RCC 7860 (cell line): Measurements from ENCODE around the gene ONECUT3.

Source experiments
- DNase-seq: peaks from one replicate; pipeline ENCODE4 v3.0.0-alpha.2; 2015; ENCODE audit warnings: low spot score
- FAIRE-seq: peaks from 2 replicates; lab custom pipeline; 2012; peaks lifted over from hg19 to GRCh38; lab: Jason Lieb, UNC

Gene ONECUT3

DNA sequence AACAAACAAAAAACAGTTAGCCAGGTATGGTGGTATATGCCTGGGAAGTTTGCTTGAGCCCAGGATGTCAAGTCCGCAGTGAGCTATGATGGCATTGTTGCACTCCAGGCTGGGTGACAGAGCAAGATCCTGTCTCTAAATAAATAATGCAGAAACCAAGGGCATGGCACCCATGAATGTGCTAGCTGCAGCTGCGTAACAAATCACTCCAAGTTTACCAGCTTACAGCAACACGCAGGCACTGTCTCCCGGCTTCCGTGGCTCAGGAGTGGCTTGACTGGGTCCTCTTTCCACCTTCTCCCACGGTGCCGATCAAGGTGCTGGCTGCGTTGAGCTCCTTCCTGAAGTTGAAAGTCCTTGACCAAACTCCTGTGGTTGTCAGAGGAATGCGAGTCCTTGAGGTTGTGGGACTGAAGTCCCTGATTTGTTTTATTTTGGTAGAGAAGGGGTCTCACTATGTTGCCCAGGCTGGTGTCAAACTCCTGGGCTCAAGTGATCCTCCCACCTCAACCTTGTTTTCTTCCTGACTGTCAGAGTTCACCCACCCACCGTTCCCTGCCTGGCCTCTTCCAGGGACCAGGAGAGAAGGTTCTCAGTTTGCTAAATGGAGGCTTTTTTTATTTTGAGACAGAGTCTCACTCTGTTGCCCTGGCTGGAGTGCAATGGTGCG, 13.2 kb upstream of the ONECUT3 start:
- FAIRE-seq: no peak

DNA sequence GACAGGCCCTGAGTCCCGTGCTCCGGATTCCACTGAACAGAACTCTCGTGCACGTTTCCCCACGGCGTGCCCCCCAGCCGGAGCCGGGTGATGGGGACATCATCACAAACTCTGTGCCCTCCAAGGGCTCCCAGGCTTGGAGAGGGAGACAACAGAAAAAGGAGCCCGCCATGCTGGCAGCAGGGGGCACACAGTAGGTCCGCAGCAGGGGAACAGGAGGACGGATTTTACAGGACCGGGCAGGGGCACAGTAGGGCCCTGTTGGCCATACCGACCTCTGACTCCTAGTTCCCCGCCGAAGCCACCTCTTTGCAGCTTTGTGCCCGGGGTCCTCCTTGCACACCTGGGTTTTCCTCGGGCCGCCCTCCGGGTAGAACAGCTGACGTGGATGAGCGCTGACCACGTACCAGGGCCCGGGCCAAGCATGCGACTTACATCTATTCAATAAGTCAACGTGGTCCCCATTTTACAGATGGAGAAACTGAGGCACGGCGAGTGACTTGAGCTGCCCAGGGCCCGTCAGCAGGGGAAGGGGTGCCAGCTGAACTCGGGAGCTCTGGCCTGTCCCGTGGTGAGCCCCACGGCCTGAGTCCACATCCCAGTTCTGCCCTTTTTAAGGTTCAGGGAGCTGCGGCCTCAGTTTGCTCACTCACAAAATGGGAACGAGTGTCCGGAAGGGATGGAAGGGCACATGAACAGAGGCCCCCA, 10.2 kb upstream of the ONECUT3 start:
- FAIRE-seq: no peak

More for the DNA sequence above, 13.2 kb upstream of the ONECUT3 start:
- DNase-seq: no peak

DNA sequence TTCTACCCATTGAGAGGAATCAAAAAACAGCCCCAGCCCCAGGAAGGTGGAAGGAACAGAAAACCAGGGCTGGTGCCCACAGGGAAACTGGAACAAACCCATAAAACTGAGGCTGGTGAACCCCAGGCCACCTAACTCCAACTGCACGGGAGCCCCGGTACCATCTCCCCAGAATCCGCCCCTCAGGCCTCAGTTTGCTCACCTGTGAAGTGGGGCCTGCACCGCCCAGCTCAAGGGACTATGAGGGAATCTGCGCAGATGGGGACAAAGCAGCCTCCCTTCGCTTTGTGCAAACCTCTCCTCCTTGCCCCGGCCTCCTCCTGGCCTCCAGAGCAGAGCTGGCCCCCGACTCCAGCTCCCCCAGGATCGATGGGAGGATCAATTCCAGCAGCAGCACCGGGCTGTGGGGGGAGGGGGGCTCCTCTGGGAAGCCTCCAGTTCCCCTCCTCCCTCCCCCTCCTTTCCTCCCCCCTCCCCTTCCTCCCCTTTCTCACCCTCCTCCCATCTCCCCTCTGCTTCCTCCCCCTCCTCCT, 9.1 kb upstream of the ONECUT3 start:
- no peak for FAIRE-seq
- DNase-seq: no peak

More for the DNA sequence above, 10.2 kb upstream of the ONECUT3 start:
- no peak for DNase-seq

DNA sequence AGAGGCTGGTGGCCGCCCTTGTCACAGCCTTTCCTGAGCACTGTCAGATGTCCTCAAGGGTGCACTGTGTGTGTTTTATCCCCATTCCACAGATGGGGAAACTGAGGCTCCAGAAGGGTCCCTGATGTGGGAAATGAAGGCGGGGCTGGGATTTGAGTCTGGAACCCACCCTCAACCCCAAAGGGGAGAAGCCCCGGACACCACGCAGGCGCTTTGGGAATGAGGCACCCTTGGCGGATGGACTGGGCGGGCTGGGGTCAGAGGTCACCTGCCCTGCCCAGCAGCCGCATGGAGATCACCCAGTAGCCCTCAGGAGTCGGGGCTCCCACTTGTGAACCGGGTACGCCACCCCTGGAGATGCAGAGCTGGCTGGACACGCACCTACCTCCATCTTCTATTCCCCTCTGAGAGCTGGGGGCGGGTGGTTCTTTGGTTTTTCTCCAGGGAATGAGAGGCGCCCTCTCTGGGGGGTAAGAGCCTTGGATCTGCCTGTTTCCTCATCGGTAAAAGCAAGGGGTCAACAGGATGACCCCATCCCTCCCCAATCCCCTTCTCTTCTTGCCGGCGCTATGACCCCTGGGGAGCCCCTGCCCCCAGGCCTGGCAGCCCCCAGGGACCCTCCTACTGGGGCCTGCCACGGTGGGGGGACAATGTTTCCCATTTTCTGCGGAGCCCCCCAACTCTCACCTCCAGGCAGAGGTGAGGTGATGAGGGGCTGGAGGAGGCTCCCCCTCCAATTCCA, 8.3 kb upstream of the ONECUT3 start:
- no peak for DNase-seq
- no peak for FAIRE-seq

DNA sequence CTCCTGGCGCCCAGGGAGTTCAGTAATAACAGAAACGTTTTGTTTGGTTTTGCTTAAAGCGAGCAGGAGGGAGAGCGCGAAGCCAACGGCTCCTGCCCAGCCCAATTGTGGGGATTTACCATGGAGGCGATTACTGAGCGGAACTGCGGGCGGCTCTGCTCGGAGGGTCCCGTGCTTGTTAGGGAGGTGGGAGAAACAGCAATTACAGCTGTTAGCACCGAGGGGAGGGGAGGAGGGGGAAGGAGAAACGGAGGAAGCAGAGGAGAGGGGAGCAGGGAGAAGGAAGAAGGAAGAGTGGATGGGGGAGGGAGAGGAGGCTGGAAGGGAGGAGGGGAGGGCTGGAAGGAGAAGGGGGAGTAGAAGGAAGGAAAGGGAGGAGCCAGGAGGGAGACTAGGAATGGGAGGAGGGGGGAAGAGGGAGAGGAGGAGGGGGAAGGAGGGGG, 7.7 kb upstream of the ONECUT3 start:
- FAIRE-seq (no peak), DNase-seq (no peak)

DNA sequence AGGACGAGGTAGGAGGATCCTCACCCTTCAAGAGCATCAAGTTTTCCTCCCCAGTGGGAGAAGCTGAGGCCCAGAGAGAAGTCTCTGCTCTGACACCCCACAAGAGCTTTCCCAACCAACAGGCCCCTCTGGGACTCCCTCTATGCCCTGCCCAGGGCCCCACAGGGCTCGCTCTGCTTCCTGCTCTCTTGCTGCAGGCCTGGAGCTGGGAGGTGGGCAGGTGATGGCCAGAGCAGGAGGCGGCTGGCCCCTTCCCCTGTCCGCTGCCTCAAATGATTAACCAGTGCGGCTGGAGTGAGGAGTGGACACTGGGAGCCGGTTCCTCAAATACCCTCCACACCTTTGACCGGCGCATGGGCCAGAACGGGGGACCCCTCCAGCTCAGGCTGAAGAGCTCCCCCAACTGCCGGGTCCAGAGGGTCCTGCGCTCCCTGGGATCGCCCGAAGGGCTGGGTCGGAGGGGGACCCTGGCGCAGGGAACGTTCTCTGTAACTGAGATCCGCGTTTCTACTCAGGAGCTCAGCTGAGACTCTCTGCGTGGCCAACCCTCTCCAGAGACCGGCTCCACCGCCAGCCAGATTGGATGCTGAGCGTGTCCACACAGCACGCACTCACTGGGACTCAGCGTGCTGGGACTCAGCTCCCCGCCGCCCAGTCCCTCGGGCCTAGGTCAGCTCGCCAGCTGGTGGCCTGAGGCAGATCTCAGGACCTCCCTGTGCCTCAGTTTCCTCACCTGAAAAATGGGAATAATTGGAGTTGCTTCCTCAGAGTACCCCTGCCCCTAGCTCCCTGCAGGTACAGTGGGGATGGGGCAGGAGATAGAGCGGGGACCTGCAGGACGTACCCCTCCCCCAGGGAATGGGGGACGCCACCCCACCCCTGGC, 6.7 kb upstream of the ONECUT3 start:
- FAIRE-seq: no peak
- DNase-seq: peak; percentile 11

DNA sequence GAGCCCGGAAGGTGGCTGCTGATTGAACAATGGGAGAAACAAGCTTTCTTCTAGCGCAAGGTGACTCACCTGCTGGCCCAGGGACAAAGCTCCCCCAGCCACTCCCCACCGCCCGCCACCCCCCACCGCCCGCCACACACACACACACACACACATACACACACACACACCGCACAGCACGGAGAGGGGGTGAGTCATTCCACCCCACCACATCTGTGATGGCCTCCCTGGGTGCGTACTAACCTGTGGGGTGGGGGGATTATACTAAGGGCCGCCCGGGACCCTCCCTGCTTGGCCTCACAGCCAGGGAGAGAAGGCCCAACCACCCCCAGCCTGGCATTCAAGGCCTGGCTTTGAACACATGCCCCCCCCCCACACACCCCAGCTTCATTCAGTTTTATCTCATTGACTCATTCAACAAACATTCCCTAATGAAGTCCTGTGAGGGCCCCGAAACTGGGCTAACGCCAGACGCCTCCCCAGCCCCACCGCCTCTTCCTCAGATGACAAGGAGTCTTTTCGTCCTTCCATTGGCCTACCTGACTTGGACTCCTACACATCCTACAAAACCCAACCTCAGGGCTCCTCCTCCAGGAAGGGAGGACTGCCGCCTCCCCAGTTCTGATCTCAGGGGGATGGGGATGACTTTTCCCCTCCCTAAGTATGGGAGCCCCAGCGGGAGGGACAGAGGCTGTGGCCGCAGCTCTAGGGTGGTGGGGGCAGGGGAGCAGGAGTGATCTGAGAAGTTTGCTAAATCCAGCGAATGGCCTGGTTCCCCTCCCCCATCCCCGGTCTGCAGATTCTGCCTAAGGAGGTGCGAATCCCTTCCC, 5.8 kb upstream of the ONECUT3 start:
- FAIRE-seq: peak; percentile 99
- peak; percentile 100 for DNase-seq

DNA sequence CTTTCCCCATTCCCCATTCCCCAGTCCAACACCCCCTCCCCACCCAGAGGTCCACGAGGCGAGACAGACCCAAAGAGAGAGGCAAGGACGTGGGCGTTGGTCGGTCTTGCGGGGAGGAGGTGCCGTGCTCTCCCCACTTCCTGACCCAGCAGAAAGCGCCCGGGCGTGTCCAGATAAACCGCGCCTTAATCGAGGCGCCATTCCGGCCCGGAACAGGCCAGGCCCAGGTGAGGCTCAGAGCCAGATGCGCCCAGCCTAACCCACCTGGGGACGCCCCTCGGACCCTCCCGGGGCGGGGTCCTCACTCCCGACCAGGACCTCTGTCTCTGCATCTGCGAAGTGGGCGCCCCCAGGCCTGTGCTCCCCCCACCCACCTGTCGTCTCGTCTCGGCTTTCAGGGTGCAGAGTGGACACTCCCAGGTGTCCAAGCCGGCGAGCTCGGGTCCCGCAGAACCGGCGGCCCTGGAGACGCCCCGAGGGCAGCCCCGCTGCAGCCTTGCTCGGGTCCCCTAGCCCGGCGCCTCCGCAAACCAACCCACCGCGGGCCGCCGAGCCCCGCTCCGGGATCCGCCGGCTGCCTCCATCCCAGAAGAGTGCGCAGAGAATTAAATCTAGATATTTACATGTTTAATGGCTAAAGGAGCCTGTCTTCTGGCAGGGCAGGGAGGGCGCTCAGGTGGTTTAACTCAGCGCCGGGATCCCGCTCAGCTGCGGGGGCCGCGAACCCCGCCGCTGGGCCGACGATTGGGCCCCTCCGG, 5.0 kb upstream of the ONECUT3 start:
- FAIRE-seq: no peak
- DNase-seq: no peak

DNA sequence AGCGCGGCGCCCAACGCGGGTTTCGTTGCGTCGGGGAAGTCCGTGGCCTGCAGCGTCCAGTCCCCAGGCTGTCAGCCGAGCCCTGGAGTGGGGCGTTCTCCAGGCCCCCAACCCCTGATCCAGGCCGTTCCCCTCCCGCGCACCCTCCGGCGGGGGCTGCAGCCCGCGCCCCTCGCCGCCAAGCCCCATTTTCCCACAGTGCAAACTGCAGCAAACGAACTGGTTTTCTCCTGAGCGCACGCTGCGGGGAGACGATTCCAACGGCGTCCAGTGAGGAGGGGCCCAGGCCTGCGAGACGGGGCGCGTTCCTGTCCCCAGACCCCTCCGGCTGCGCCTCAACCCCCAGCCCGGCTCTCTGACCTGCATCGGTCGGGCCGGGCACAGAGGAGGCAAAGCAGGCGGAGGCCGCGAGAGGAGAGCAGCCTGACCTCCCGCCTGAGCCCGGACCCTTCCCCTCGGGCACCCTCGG, 4.4 kb upstream of the ONECUT3 start:
- DNase-seq (no peak), FAIRE-seq (no peak)

DNA sequence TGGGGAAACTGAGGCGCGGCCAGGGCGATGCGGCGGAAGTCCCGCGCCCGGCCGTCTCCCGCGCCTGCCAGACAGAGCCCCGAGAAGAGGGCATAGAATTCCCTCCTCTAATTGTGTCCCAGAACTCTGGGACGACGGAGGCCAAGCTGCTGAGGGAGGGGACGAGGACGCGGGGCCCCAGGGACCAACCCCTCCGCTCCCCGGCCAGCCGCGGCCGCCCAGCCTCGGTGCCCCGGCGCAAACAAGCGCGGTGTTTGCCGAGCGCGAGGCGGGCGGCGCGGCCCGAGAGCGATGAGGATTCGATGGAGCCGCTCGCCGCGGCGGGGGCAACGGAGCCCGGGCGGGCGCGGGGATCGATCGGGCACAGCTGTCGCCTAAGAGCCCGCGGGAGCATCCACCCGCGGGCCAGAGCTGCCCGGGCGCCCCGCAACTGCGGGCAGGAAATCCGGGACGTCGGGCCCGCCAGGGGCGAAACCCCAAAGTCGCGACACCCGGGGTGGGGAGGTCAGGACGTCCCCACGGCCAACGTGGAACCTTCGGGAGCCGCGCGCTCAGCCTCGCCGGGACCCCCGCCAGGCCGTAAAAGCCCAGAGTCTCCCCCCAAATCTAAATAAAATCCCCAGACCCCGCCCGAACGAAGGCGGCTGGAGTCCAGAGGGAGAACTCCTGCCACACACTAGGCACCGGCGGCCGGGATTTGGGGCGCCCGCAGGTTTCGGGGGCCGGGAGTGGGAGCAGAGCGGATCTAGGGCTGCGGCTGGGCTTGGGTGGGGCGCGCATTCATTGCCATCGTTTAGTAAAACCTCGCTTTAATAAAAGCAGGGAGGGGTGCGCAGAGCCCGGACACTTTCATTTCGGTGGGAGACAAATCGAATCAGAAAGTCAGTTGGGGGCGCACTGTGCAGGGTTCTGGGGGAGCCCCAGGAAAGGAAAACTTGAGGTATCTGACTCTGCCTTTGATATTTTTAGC, 3.6 kb upstream of the ONECUT3 start:
- no peak for DNase-seq
- no peak for FAIRE-seq

DNA sequence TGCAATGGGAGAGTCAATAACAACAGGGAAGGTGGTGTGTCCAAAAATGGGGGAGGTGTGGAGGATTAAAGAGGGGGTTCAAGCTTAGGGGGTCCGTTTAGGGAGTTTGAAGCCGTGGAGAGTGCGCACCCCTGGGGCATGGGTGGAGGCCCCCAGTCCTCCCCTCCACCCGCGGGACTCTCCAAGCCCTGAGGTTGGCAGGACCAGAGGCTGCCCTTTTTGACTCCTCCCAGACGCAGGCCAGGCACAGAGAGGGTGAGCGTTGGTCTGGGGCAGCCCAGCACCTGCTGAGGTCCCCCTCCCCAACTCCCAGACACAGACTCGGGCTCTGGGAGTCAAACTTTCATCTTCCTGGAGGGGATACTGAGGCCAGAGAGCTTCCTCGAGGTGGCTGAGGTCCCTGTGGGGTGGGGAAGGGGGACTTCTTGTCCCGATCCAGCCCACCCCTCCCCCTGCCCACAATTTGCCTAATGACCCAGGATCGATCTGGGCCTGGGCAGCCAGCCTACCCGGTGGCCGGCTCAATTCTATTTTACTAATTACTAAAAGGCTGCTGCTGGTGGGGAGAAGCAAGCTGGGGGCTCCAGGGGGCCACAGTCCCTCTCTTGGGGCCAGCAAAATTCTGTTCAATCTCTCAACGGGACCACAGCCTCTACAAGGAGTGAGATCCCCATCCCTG, 2.8 kb upstream of the ONECUT3 start:
- DNase-seq (no peak), FAIRE-seq (no peak)

DNA sequence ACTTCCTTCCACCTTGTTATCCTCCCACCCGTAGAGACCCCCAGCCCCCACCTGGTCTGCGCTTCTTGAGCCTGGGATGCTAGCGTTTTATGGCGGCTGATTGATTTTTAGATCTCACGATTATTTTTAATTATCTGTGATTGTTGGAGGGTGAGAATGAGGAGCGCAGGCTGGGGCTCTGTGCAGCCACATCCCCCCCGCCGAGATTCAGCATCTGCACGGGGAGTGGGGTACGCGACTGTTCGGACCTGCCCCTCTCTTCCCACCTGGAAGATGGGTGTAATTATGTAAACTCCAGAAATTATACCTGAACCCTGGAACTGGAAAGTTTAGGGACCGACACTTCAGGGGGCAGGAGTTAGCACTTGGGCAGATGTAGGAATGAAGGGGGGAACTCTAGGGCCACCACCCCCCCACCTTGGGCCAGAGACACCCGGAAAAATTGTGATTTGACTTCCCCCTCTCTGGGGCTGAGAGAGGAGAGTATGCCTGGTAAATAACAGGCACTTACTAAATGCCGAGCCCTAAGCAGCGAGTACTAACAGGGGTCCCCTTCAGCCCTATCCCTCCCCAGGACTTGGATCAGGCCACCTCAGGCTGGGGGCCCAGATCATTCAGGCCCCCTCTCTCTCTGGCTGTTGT, 1.8 kb upstream of the ONECUT3 start:
- DNase-seq (no peak), FAIRE-seq (no peak)

DNA sequence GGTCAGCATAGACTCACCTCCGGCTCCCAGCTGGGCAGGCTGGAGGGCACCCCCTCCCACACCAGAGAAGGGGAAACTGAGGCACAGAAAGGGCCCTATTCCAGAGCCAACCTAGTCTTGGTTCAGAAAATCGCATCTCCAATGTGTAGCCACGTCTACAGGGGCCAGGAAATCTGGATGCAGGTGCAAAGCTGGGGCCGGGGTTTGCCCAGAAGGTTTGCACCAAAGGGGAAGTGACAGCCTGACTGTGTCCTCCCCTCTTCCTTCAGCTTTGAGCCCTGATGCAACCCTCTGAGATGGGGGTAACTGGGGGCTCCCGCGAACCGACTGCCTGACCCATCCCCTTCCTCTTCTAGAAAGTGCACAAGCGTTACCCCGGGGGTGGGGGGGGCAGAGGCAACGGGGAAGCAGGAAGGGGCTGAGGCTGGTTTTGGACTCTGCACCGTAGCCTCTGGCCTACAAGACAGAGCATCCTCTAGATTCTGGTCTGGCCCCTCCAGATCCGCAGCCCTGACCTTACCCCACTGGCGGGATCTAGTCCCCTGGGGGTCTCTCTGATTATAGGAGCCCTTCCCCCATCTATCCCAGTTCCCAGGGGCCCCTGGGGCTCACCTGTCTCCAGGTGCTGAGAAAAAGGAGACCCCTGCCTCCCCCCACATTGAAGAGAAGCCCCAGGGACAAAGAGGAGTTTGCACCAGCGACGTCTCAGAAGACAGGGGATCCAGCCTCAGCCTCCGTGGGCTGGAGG, 1.1 kb upstream of the ONECUT3 start:
- FAIRE-seq (no peak), DNase-seq (no peak)

DNA sequence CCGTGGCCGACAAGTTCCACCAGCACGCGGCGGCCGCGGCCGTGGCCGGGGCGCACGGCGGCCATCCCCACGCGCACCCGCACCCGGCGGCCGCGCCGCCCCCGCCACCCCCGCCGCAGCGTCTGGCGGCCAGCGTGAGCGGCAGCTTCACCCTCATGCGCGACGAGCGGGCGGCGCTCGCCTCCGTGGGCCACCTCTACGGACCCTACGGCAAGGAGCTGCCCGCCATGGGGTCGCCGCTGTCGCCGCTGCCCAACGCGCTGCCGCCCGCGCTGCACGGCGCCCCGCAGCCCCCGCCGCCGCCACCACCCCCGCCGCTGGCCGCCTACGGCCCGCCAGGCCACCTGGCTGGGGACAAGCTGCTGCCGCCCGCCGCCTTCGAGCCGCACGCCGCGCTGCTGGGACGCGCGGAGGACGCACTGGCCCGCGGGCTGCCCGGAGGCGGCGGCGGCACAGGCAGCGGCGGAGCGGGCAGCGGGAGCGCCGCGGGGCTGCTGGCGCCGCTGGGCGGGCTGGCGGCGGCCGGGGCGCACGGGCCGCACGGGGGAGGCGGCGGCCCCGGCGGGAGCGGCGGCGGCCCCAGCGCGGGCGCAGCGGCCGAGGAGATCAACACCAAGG, 821 bp downstream of the ONECUT3 start:
- no peak for FAIRE-seq
- DNase-seq: no peak

DNA sequence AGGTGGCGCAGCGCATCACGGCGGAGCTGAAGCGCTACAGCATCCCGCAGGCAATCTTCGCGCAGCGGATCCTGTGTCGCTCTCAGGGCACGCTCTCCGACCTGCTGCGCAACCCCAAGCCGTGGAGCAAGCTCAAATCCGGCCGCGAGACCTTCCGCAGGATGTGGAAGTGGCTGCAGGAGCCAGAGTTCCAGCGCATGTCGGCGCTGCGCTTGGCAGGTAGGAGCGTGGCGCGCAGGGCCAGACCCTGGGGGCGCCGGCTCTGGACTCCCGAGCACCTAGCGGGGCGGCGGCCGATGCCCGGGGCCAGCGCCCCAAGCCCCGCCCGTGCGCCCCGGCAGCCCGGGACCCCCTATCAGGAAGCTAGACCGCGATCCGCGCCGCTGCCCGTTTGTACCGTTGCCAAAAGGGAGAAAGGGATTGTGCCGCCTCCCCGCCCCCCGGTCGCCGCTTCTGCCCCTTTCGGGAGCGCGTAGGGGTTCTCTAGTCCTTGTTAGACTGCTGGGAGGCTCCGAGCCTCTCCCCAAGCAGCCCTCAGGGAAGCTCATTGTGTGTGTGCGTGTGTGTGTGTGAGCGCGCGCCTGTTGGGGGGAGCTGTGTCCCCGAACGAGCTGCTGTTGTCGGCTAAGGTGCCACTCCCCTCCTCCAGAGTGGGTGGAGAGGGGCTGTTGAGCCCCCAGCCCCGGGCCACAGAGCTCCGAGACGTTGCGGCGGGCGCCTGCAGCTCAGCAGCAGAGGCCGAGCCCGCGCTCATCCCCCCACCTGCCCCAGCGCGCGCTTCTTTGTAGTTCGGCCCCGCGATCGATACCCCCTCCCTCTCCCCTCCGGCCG, 1.5 kb downstream of the ONECUT3 start:
- DNase-seq: no peak
- no peak for FAIRE-seq
